ENCODE measurements around the gene FAM110D. TPM values are rescaled to one million over a fixed set of nuclear protein-coding genes. Genes with fewer than 3 reads are reported as not detected.

Gene FAM110D
- 0.23 TPM in 1 of 2 replicates, not detected in the other for total RNA-seq (2021)
- Bru-seq, nascent RNA: percentile 17 among the genes with signal in this experiment
- percentile 10 among the genes with signal in this experiment for BruChase-seq, experiment 1, labeled RNA remaining after a 2-hour chase
- BruChase-seq, experiment 2, labeled RNA remaining after a 6-hour chase: percentile 11 among the genes with signal in this experiment
- long read RNA-seq: 0 reads

DNA sequence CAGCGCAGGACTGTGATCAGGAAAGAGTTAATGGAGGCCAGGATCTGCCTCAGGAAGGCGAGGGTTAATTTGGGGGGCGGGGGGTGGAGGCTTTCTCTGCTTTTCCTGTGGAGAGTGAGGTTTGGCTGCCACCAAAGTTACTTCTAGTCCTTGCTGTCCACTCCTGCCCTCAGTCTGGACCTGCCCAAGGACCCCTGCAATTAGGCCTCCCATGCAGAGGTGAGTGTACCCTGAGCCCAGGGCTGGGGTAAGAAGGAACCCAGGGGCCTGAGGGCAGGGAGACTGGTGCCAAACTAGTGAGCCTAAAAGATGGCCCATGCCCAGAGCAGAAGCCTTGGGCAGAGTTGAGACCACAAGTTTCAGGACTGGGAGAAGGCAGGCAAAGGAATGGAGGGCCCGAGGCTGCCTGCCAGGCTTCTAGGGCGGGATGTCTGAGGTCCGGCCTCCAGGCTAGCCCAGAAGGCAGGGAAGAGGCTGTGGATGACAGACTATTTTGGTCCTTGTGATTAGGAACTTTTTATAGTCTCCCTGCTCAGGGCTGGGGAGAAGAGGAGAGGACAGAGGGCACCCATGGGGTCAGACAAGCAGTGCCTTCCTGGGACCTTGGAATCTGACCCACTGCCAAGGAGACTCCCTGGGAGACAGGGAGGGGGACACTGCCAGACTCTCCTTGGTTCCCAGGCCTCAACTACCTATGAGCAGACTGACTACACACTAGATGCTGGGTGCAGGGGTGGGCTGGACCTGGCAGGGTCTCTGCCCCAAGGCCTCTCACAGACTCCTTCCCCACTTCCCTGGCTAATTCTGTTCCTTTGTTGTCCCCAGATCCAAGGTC is at the start of gene FAM110D:
TSS of gene FAM110D (plus strand) at position 172 of the 835 bp plus-strand sequence. CDS start 2,213 bp downstream, outside the sequence.
- Histone ChIP-seq H3K4me1 (replicated peaks; ENCODE audit: insufficient read depth) (peaks cover 3% of the 10 kb centered on the region; the same call in 1 of the 2 replicates), H3K36me3 (ENCODE audit: low read depth) (no peaks in the 10 kb centered on the region), H4K20me1 (ENCODE audit: insufficient read depth) (no peaks in the 10 kb centered on the region), H3K4me2 (no peak within 1 kb of the TSS), H3K4me3 (no peak within 1 kb of the TSS), H3K79me2 (ENCODE audit: low read depth) (no peaks in the 10 kb centered on the region), H2AFZ (no peak within 1 kb of the TSS), H3F3A (ENCODE audit: insufficient read depth, low read depth) (no peaks in the 10 kb centered on the region; the same call in 1 of the 2 replicates), H3K9me2 (ENCODE audit: insufficient read depth) (no peaks in the 10 kb centered on the region), H3K9me3 (ENCODE audit: insufficient read depth, low read depth) (no peaks in the 10 kb centered on the region), H3K27ac (no peak within 1 kb of the TSS), H3K27me3 (ENCODE audit: insufficient read depth, low read depth) (peaks cover 18% of the 10 kb centered on the region)
- TF ChIP-seq, protein P1, sequence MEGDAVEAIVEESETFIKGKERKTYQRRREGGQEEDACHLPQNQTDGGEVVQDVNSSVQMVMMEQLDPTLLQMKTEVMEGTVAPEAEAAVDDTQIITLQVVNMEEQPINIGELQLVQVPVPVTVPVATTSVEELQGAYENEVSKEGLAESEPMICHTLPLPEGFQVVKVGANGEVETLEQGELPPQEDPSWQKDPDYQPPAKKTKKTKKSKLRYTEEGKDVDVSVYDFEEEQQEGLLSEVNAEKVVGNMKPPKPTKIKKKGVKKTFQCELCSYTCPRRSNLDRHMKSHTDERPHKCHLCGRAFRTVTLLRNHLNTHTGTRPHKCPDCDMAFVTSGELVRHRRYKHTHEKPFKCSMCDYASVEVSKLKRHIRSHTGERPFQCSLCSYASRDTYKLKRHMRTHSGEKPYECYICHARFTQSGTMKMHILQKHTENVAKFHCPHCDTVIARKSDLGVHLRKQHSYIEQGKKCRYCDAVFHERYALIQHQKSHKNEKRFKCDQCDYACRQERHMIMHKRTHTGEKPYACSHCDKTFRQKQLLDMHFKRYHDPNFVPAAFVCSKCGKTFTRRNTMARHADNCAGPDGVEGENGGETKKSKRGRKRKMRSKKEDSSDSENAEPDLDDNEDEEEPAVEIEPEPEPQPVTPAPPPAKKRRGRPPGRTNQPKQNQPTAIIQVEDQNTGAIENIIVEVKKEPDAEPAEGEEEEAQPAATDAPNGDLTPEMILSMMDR (conservative IDR thresholded peaks at IDR 0.05): no peak
- TF ChIP-seq EZH2 (IDR thresholded peaks at IDR 0.05; ENCODE audit: low read depth): no peak
- BruUV-seq (replicated peaks): no TSS peak
- intact Hi-C loops (cut with micrococcal nuclease; ENCODE audit: unreplicated experiment): no loop called here
- ChIA-PET POLR2A (ENCODE audit: unreplicated experiment) (no interaction called here), CTCF (no interaction called here)
- no peak for DNase-seq

DNA sequence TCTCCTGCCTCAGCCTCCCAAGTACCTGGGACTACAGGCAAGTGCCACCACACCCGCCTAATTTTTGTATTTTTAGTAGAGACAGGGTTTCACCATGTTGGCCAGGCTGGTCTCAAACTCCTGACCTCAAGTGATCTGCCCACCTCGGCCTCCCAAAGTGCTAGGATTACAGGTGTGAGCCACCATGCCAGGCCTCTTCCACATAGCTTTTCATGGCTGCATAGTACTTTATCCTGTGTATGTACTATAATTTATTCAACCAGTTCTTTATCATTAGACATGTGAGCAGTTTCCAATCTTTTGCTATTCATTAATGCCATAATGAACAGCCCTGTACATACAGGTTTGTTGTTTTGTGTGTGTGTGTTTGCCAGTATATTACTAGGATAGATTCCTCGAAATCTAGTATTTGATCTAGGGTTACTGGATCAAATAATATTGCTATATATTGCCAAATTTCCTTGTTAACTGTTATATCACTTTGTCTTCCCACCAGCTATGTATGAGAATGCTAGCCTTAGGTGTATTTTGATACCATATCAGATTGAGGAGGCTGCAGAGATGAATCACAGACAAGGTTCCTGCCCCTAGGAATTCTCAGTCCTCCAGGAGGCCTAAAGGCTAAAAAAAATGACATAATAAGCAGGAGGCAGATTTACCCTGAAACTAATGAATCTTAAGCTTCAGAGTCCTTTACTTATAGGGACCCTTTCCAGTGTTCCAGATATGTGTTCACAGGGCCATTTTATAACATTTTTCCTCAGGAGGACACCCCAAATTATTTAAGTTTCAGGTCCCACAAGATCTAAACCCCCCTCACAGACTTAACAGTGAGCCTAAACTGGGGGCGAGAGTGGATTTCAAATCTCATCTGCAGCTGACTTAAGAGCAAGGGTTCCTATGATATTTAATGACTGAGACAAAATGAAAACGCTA is 49.4 kb upstream of the FAM110D start:
- intact Hi-C loops (cut with micrococcal nuclease; ENCODE audit: unreplicated experiment): loop anchor here (5.0 kb wide), 2 partner anchors 53 to 168 kb away; no protein-coding TSS in a partner anchor
- Histone ChIP-seq H3K9me3 (ENCODE audit: insufficient read depth, low read depth) (no peaks in the 10 kb centered on the region), H3F3A (ENCODE audit: insufficient read depth, low read depth) (peaks cover 17% of the 10 kb centered on the region; the same call in 1 of the 2 replicates), H3K4me1 (replicated peaks; ENCODE audit: insufficient read depth) (peaks cover 24% of the 10 kb centered on the region), H3K9me2 (ENCODE audit: insufficient read depth) (no peaks in the 10 kb centered on the region), H3K27ac (no peak overlapping the region), H4K20me1 (ENCODE audit: insufficient read depth) (no peaks in the 10 kb centered on the region), H3K4me3 (peak overlapping the region; percentile 80), H3K4me2 (peak overlapping the region; percentile 94), H3K36me3 (ENCODE audit: low read depth) (no peaks in the 10 kb centered on the region; the same call in 1 of the 2 replicates), H3K79me2 (ENCODE audit: low read depth) (peaks cover 21% of the 10 kb centered on the region), H3K27me3 (ENCODE audit: insufficient read depth, low read depth) (no peaks in the 10 kb centered on the region), H2AFZ (no peak overlapping the region; the same call in 1 of the 2 replicates)
- no TSS peak for BruUV-seq (replicated peaks)
- ChIA-PET CTCF (no interaction called here), POLR2A (ENCODE audit: unreplicated experiment) (interaction anchor here (0.7 kb wide), 1 partner anchor 361 kb away, joined by 3 read pairs; no protein-coding TSS in a partner anchor)
- peak in 1 of 2 experiments; percentile 47 for DNase-seq
- TF ChIP-seq, protein P1 (conservative IDR thresholded peaks at IDR 0.05): no peak
- TF ChIP-seq EZH2 (IDR thresholded peaks at IDR 0.05; ENCODE audit: low read depth): no peak
